GM11168 (cell line): Measurements from ENCODE around the gene ARSG.
"Not testable (repeated sequence)": the region's sequence is repeated elsewhere in the genome, so short reads cannot be mapped to it uniquely, and the experiment has no call there.

Experiments
- in situ Hi-C: fragments of 300-500 bp; cut with MboI; formaldehyde crosslinking; loops from one replicate; pipeline ENCODE4 v1.12.0; 2022; ENCODE audit warnings: low sequenced_read_pairs; ENCODE audit not compliant: unreplicated experiment

ARSG gene

GRCh38 chr17:68325961-68326360 lies 34.7 kb downstream of the ARSG start:
- in situ Hi-C loops = no loop called here

- in situ Hi-C loops = no loop called here
Observed at GRCh38 chr17:68326681-68327080, 35.4 kb downstream of the ARSG start.

- in situ Hi-C loops = no loop called here
Observed at GRCh38 chr17:68327823-68328557, 36.7 kb downstream of the ARSG start.

GRCh38 chr17:68328676-68329075 lies 37.4 kb downstream of the ARSG start:
- in situ Hi-C loops = no loop called here

- in situ Hi-C loops = no loop called here
Observed at GRCh38 chr17:68329331-68329730, 38.0 kb downstream of the ARSG start.

GRCh38 chr17:68331932-68332331 lies 40.6 kb downstream of the ARSG start:
- in situ Hi-C loops = not testable (repeated sequence)

GRCh38 chr17:68334393-68334792 lies 43.1 kb downstream of the ARSG start:
- in situ Hi-C loops = no loop called here

- in situ Hi-C loops = no loop called here
Observed at GRCh38 chr17:68341482-68341881, 50.2 kb downstream of the ARSG start.

GRCh38 chr17:68343976-68344375 lies 52.7 kb downstream of the ARSG start:
- in situ Hi-C loops = no loop called here

GRCh38 chr17:68344701-68345136 lies 53.4 kb downstream of the ARSG start:
- in situ Hi-C loops = no loop called here

GRCh38 chr17:68346448-68346847 lies 55.2 kb downstream of the ARSG start:
- in situ Hi-C loops = no loop called here

- in situ Hi-C loops = no loop called here
Observed at GRCh38 chr17:68347380-68347779, 56.1 kb downstream of the ARSG start.

GRCh38 chr17:68349157-68349556 lies 57.9 kb downstream of the ARSG start:
- in situ Hi-C loops = no loop called here

GRCh38 chr17:68351395-68351794 lies 60.1 kb downstream of the ARSG start:
- in situ Hi-C loops = no loop called here

- in situ Hi-C loops = no loop called here
Observed at GRCh38 chr17:68352041-68352440, 60.7 kb downstream of the ARSG start.

GRCh38 chr17:68352671-68353070 lies 61.4 kb downstream of the ARSG start:
- in situ Hi-C loops = not testable (repeated sequence)

GRCh38 chr17:68353111-68353521 lies 61.8 kb downstream of the ARSG start:
- in situ Hi-C loops = no loop called here

- in situ Hi-C loops = not testable (repeated sequence)
Observed at GRCh38 chr17:68354311-68354710, 63.0 kb downstream of the ARSG start.

- in situ Hi-C loops = not testable (repeated sequence)
Observed at GRCh38 chr17:68355108-68355507, 63.8 kb downstream of the ARSG start.

- in situ Hi-C loops = no loop called here
Observed at GRCh38 chr17:68356520-68356919, 65.2 kb downstream of the ARSG start.

- in situ Hi-C loops = no loop called here
Observed at GRCh38 chr17:68356949-68357455, 65.7 kb downstream of the ARSG start.

- in situ Hi-C loops = no loop called here
Observed at GRCh38 chr17:68357886-68358285, 66.6 kb downstream of the ARSG start.
